ENCODE results near the gene HACD2. TPM values are rescaled to one million over a fixed set of nuclear protein-coding genes. Genes with fewer than 3 reads are reported as not detected.

The HACD2 gene
- total and polyA plus RNA-seq, 2 donors from 2014 or later, result 13.1 to 25.4 TPM

DNA sequence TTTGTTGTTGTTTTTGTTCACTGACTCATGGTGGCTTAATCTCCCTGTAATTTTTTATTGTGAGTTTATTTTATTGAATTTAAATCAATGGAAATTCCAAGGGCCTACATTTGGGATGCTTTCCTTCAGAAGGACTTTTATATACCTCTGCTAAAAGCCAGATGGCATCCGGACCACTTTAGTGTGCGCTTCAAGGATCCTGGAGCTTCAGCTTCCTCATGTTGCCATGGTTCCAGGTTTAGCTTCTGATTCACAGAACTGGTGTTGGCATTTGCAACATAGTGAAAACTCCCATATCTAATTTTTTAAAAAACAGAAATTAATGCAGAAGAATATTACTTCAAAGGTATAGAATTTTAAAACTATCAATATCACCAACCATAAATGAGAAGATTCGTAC is 8.5 kb upstream of the HACD2 start:
- Histone ChIP-seq H3K27ac (ENCODE audit: low read depth in 2 of 2, low read length in 2 of 2) (no peak overlapping the region), H3K9ac (ENCODE audit: low read length in 3 of 3) (no peak overlapping the region), H3K4me3 (ENCODE audit: low read length in 3 of 3) (no peak overlapping the region), H3K36me3 (ENCODE audit: control insufficient read depth in 2 of 3, insufficient read depth in 3 of 3, low read length in 3 of 3) (no peaks in the 10 kb centered on the region), H3K4me1 (ENCODE audit: control insufficient read depth in 2 of 3, insufficient read depth in 2 of 3, low read depth in 1 of 3, low read length in 3 of 3) (no peaks in the 10 kb centered on the region), H3K27me3 (ENCODE audit: control insufficient read depth, insufficient read depth, low read length) (no peaks in the 10 kb centered on the region), H3K9me3 (ENCODE audit: control insufficient read depth in 2 of 3, insufficient read depth in 1 of 3, low read length in 3 of 3) (peaks cover 0 to 8% (median 0%) of the 10 kb centered on the region in 3 donors)
- TF ChIP-seq, protein P1, sequence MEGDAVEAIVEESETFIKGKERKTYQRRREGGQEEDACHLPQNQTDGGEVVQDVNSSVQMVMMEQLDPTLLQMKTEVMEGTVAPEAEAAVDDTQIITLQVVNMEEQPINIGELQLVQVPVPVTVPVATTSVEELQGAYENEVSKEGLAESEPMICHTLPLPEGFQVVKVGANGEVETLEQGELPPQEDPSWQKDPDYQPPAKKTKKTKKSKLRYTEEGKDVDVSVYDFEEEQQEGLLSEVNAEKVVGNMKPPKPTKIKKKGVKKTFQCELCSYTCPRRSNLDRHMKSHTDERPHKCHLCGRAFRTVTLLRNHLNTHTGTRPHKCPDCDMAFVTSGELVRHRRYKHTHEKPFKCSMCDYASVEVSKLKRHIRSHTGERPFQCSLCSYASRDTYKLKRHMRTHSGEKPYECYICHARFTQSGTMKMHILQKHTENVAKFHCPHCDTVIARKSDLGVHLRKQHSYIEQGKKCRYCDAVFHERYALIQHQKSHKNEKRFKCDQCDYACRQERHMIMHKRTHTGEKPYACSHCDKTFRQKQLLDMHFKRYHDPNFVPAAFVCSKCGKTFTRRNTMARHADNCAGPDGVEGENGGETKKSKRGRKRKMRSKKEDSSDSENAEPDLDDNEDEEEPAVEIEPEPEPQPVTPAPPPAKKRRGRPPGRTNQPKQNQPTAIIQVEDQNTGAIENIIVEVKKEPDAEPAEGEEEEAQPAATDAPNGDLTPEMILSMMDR (IDR thresholded peaks at IDR 0.05; ENCODE audit: borderline replicate concordance, extremely low read depth, insufficient read depth), result no peak
- intact Hi-C loops (cut with DNase I), result no loop called here
- DNase-seq (no peak), FAIRE-seq (no peak)

DNA sequence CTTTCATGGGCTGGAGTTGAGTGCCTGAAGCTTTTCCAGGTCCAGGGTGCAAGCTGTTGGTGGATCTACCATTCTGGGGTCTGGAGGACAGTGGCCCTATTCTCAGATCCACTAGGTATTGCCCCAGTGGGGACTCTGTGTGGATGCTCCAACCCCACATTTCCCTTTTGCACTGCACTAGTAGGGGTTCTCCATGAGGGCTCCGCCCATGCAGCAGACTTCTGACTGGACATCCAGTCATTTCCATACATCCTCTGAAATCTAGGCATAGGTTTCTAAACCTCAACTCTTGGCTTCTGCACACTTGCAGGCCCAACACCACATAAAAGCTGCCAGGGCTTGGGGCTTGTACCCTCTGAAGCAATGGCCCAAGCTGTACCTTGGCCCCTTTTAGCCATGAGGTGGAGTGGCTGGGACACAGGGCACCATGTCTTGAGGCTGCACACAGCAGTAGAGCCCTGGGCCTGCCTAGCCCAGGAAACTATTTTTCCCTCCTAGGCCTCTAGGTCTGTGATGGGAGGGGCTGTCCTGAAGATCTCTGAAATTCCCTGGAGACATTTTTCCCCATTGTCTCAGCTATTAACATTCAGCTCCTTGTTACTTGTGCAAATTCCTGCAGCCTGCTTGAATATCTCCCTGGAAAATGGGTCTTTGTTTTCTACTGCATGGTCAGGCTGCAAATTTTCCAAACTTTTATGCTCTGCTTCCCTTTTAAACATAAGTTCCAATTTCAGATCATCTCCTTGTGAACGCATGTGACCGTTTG is 6.0 kb upstream of the HACD2 start:
- no peak for FAIRE-seq

DNA sequence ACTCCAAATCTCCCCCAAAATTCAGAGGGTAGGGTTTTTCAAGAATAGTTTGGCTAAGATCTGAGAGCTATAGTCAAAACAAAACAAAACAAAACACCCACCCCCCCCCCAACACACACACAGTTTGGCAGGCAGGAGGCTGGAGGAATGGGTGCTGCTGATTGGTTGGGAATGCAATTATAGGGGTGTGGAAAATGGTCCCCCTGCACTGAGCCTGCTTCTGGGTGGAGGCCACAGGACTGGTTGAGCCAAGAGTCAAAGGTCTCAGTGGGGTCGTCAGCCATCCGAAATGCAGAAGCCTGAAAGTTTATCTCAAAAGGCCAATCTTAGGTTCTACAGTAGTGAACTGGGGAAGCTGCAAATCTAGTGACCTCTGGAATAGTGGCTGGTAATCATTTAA is 2.5 kb upstream of the HACD2 start:
- intact Hi-C loops (cut with DNase I), result no loop called here
- DNase-seq, result peak in 1 of 5 donors; percentile 53
- no peak overlapping the region for H3K9ac ChIP-seq (ENCODE audit: low read length in 3 of 3)
- H3K27ac ChIP-seq (ENCODE audit: low read depth in 2 of 2, low read length in 2 of 2), result no peak overlapping the region
- H3K27me3 ChIP-seq (ENCODE audit: control insufficient read depth, insufficient read depth, low read length), result no peaks in the 10 kb centered on the region
- H3K9me3 ChIP-seq (ENCODE audit: control insufficient read depth in 2 of 3, insufficient read depth in 1 of 3, low read length in 3 of 3), result peaks cover 0 to 8% (median 0%) of the 10 kb centered on the region in 3 donors
- TF ChIP-seq, protein P1 (IDR thresholded peaks at IDR 0.05; ENCODE audit: borderline replicate concordance, extremely low read depth, insufficient read depth), result no peak
- FAIRE-seq, result no peak
- H3K4me1 ChIP-seq (ENCODE audit: control insufficient read depth in 2 of 3, insufficient read depth in 2 of 3, low read depth in 1 of 3, low read length in 3 of 3), result peaks cover 3 to 7% (median 4%) of the 10 kb centered on the region in 3 donors
- H3K36me3 ChIP-seq (ENCODE audit: control insufficient read depth in 2 of 3, insufficient read depth in 3 of 3, low read length in 3 of 3), result no peaks in the 10 kb centered on the region
- H3K4me3 ChIP-seq (ENCODE audit: low read length in 3 of 3), result no peak overlapping the region

More for the DNA sequence above, 6.0 kb upstream of the HACD2 start:
- intact Hi-C loops (cut with DNase I), result no loop called here
- Histone ChIP-seq H3K4me3 (ENCODE audit: low read length in 3 of 3) (no peak overlapping the region), H3K4me1 (ENCODE audit: control insufficient read depth in 2 of 3, insufficient read depth in 2 of 3, low read depth in 1 of 3, low read length in 3 of 3) (peaks cover 3% of the 10 kb centered on the region in 3 donors), H3K36me3 (ENCODE audit: control insufficient read depth in 2 of 3, insufficient read depth in 3 of 3, low read length in 3 of 3) (no peaks in the 10 kb centered on the region), H3K27me3 (ENCODE audit: control insufficient read depth, insufficient read depth, low read length) (no peaks in the 10 kb centered on the region), H3K9ac (ENCODE audit: low read length in 3 of 3) (no peak overlapping the region), H3K27ac (ENCODE audit: low read depth in 2 of 2, low read length in 2 of 2) (no peak overlapping the region), H3K9me3 (ENCODE audit: control insufficient read depth in 2 of 3, insufficient read depth in 1 of 3, low read length in 3 of 3) (peaks cover 0 to 8% (median 0%) of the 10 kb centered on the region in 3 donors)
- TF ChIP-seq, protein P1 (IDR thresholded peaks at IDR 0.05; ENCODE audit: borderline replicate concordance, extremely low read depth, insufficient read depth), result no peak
- DNase-seq, result no peak

Measured in kidney (tissue), 14 donors.